Measurements from ENCODE around the gene DMBX1. TPM values are rescaled to one million over a fixed set of nuclear protein-coding genes. Genes with fewer than 3 reads are reported as not detected.

The DMBX1 gene
- total and polyA plus RNA-seq, 9 of the 15 experiments (the other 6 are each of a cell fraction or from before 2014, with no cell fraction given), result 0.25 to 4.3 (median 1.0) TPM

DNA sequence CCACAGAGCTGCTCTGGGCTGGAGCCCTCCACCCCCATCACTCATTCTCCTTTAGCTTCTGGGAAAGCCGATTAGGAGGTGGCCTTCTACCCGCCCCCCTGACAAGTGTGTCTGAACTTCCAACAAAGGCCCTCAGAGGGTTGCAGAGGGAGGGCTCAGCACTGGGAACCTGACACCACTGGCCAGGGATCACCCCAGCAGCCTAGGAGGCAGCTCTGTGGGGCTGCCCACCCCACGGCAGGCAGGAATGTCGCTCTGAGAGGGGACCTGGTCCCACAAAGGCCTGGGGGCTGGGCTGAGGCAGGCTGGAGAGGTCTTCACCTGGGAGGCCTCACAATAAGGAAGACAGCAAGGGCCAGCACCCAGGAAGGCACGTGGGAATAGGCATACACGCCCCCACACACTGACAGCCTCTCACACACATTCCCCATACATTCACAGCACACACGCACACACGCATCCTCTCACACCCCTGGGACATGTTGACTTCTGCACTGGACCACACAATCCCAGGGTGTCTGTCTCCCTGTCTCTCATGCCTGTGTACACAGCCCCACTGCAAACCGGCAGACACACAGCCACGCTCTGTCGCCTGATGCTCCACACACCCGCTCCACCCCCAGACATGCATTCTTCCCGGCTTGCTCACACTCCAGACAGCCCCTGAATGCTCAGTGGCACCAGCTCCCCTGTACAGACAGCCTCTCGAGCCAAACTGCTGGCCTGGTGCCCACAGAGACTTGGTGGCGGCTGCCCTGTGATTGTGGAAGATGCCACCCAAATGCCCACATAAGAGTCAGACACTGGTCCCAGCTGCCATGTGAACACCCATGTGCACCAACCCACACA, 30.7 kb downstream of the DMBX1 start (continued):
- TF ChIP-seq, protein P1, sequence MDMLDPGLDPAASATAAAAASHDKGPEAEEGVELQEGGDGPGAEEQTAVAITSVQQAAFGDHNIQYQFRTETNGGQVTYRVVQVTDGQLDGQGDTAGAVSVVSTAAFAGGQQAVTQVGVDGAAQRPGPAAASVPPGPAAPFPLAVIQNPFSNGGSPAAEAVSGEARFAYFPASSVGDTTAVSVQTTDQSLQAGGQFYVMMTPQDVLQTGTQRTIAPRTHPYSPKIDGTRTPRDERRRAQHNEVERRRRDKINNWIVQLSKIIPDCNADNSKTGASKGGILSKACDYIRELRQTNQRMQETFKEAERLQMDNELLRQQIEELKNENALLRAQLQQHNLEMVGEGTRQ (CRISPR knock-in tag; IDR thresholded peaks at IDR 0.05), result no peak
- TF ChIP-seq, protein P2, sequence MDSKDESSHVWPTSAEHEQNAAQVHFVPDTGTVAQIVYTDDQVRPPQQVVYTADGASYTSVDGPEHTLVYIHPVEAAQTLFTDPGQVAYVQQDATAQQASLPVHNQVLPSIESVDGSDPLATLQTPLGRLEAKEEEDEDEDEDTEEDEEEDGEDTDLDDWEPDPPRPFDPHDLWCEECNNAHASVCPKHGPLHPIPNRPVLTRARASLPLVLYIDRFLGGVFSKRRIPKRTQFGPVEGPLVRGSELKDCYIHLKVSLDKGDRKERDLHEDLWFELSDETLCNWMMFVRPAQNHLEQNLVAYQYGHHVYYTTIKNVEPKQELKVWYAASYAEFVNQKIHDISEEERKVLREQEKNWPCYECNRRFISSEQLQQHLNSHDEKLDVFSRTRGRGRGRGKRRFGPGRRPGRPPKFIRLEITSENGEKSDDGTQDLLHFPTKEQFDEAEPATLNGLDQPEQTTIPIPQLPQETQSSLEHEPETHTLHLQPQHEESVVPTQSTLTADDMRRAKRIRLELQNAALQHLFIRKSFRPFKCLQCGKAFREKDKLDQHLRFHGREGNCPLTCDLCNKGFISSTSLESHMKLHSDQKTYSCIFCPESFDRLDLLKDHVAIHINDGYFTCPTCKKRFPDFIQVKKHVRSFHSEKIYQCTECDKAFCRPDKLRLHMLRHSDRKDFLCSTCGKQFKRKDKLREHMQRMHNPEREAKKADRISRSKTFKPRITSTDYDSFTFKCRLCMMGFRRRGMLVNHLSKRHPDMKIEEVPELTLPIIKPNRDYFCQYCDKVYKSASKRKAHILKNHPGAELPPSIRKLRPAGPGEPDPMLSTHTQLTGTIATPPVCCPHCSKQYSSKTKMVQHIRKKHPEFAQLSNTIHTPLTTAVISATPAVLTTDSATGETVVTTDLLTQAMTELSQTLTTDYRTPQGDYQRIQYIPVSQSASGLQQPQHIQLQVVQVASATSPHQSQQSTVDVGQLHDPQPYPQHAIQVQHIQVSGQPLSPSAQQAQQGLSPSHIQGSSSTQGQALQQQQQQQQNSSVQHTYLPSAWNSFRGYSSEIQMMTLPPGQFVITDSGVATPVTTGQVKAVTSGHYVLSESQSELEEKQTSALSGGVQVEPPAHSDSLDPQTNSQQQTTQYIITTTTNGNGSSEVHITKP (IDR thresholded peaks at IDR 0.05; ENCODE audit: partially characterized antibody), result peak; percentile 70
- TF ChIP-seq GABPB1 (CRISPR knock-in tag; IDR thresholded peaks at IDR 0.05), result peak; percentile 50
- TF ChIP-seq KHSRP (IDR thresholded peaks at IDR 0.05), result no peak

- ChIA-PET CTCF (ENCODE audit: low intra/inter-chr PET ratio) (interaction anchor here (1.1 to 1.3 kb wide), 2 partner anchors 43 to 78 kb away, joined by 3 to 4 read pairs; no protein-coding TSS in a partner anchor), POLR2A (interaction anchor here (0.6 to 5.7 kb wide), 11 partner anchors 9 to 406 kb away, joined by 3 to 36 read pairs (median 3); partner anchors contain the start of gene KNCN)
- WGBS (ENCODE audit: insufficient coverage, low coverage, missing lambda C conversion rate), result 33% methylated on average over 2 of the region's 2 CpGs
- Histone ChIP-seq H3K36me3 (ENCODE audit: control insufficient read depth, insufficient read depth, low read length) (no peaks in the 10 kb centered on the region), H2AFZ (ENCODE audit: low read depth, low read length) (peak overlapping the region; percentile 51; the same call in 1 of the 2 replicates), H3K27ac (ENCODE audit: extremely low read depth, low read depth, low read length) (peak overlapping the region; percentile 85), H4K20me1 (replicated peaks; ENCODE audit: control insufficient read depth, insufficient read depth, low read length) (no peaks in the 10 kb centered on the region), H3K9ac (ENCODE audit: insufficient read depth in 1 of 2, low read depth in 2 of 2, low read length in 2 of 2) (peak overlapping the region; percentile 5 to 67; a peak in 1 of 4 replicates), H3K4me3 (no peak overlapping the region), H3K4me2 (ENCODE audit: insufficient read depth, low read length) (no peak overlapping the region), H3K79me2 (ENCODE audit: control insufficient read depth, insufficient read depth, low read length) (no peaks in the 10 kb centered on the region), H3K9me3 (replicated peaks; ENCODE audit: control insufficient read depth, insufficient read depth, low read depth, low read length) (no peaks in the 10 kb centered on the region), H3K9me1 (ENCODE audit: control insufficient read depth, insufficient read depth, low read length) (peaks cover 4% of the 10 kb centered on the region), H3K27me3 (ENCODE audit: control insufficient read depth in 2 of 2, insufficient read depth in 2 of 2, low read length in 2 of 2) (no peaks in the 10 kb centered on the region), H3K4me1 (replicated peaks in 1 of 2; ENCODE audit: control insufficient read depth in 2 of 2, insufficient read depth in 2 of 2, low read length in 2 of 2) (peaks cover 90 to 95% of the 10 kb centered on the region in 2 experiments)
- ATAC-seq (no peak), DNase-seq (ENCODE audit: extremely low read depth in 1 of 4, low spot score in 3 of 4) (no peak), FAIRE-seq (no peak)
- in situ Hi-C loops (cut with MboI) (no loop called here), intact Hi-C loops (cut with micrococcal nuclease) (no loop called here)
- BruUV-seq (replicated peaks), result no TSS peak
- TF ChIP-seq FOXA1 (IDR thresholded peaks at IDR 0.05; ENCODE audit: borderline replicate concordance), result no peak
- TF ChIP-seq TEAD1 (CRISPR knock-in tag; IDR thresholded peaks at IDR 0.05), result peak in 1 of 2 experiments; percentile 29; a peak in 1 of 4 replicates
- TF ChIP-seq MECOM (CRISPR knock-in tag; IDR thresholded peaks at IDR 0.05), result peak; percentile 57; the same call in 1 of the 2 replicates
- peak in 1 of 2 experiments; percentile 18; a peak in 1 of 4 replicates for TF ChIP-seq RCOR1 (IDR thresholded peaks at IDR 0.05; ENCODE audit: borderline replicate concordance in 1 of 2, low read depth in 2 of 2, low read length in 2 of 2)
- 0 out of 2 replicates have a peak, but pooled peaks have one; percentile 36 for TF ChIP-seq SMARCE1 (IDR thresholded peaks at IDR 0.05)
- TF ChIP-seq BCOR (IDR thresholded peaks at IDR 0.05), result 0 out of 2 replicates have a peak, but pooled peaks have one; percentile 8
- TF ChIP-seq, protein P3, sequence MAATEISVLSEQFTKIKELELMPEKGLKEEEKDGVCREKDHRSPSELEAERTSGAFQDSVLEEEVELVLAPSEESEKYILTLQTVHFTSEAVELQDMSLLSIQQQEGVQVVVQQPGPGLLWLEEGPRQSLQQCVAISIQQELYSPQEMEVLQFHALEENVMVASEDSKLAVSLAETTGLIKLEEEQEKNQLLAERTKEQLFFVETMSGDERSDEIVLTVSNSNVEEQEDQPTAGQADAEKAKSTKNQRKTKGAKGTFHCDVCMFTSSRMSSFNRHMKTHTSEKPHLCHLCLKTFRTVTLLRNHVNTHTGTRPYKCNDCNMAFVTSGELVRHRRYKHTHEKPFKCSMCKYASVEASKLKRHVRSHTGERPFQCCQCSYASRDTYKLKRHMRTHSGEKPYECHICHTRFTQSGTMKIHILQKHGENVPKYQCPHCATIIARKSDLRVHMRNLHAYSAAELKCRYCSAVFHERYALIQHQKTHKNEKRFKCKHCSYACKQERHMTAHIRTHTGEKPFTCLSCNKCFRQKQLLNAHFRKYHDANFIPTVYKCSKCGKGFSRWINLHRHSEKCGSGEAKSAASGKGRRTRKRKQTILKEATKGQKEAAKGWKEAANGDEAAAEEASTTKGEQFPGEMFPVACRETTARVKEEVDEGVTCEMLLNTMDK (IDR thresholded peaks at IDR 0.05; ENCODE audit: borderline replicate concordance, insufficient read depth, low read depth, low read length, poor library complexity, severe bottlenecking), result no peak
- TF ChIP-seq SPI1 (IDR thresholded peaks at IDR 0.05; ENCODE audit: borderline replicate concordance, low read depth, low read length), result peak; percentile 96
- TF ChIP-seq HDGF (IDR thresholded peaks at IDR 0.05), result peak; percentile 23; the same call in 1 of the 2 replicates
These were observed 31.8 kb downstream of the DMBX1 start for GRCh38 chr1:46521414-46521813.
